Effector CD4-positive, alpha-beta T cell (primary cell): Measurements from ENCODE around the gene FFAR1.

Source experiments
- DNase-seq: peaks from one replicate; pipeline ENCODE4 v3.0.0-alpha.2; 2020

The FFAR1 gene

GRCh38 chr19:35395382-35396199 is 47.9 kb downstream of the FFAR1 start:
- no peak for DNase-seq

GRCh38 chr19:35396240-35396885 is 48.7 kb downstream of the FFAR1 start:
- no peak for DNase-seq

- no peak for DNase-seq
These were observed 49.4 kb downstream of the FFAR1 start for GRCh38 chr19:35397064-35397463.
